K562 (cell line): Measurements from ENCODE around the gene USP24. TPM values are rescaled to one million over a fixed set of nuclear protein-coding genes. Genes with fewer than 3 reads are reported as not detected.

Experiments used
- ATAC-seq: fragments of 200-7000 bp; cut with Tn5 transposase; 3 replicates; pipeline ENCODE4 v1.9.1; 2020; ENCODE audit warnings: moderate library complexity
- BruUV-seq: library from RNA; stranded (reverse); fragments of 400-500 nt; replicated peaks from 2 replicates; lab custom pipeline; 2021; lab: Mats Ljungman, UMichigan
- CTCF ChIA-PET: fragments of 300-600 bp; formaldehyde crosslinking; extraction: SDS; loops from one replicate; lab custom pipeline; 2021; ENCODE audit warnings: low intra/inter-chr PET ratio; lab: Yijun Ruan, JAX
- POLR2A ChIA-PET: fragments of 300-600, 350-650 bp; sonication (Branson Sonifier 250); formaldehyde crosslinking; extraction: SDS; loops from one replicate; lab custom pipeline; 2021; ENCODE audit warnings: antibody characterized with exemption, inconsistent platforms; lab: Yijun Ruan, JAX
- DNase-seq, 4 experiments: peaks; one replicate each; pipeline versions ENCODE4 v3.0.0 to v3.0.0-alpha.2; 2011 to 2018; ENCODE audit warnings: low spot score in 3 of 4, mixed read lengths in 3 of 4; ENCODE audit errors: extremely low read depth in 1 of 4
- FAIRE-seq: peaks from 2 replicates; lab custom pipeline; 2011; peaks lifted over from hg19 to GRCh38; lab: Jason Lieb, UNC
- H2AFZ ChIP-seq: 2 replicates; pipeline ENCODE4 v1.6.0; 2011; ENCODE audit warnings: low read depth, low read length, control low read depth, inconsistent platforms
- H3K27ac ChIP-seq: fragments of 200-600 bp; 3 replicates; pipeline ENCODE4 v1.8.0; 2011; ENCODE audit warnings: low read depth, mild to moderate bottlenecking, control low read depth, inconsistent platforms, low read length, moderate library complexity, mixed read lengths; ENCODE audit errors: extremely low read depth
- H3K27me3 ChIP-seq, 2 experiments: fragments of 300-600 bp in 1 of 2; 2 replicates in 1 of 2; 3 replicates in 1 of 2; pipeline versions ENCODE4 v1.6.0 to v1.8.0; 2011; ENCODE audit warnings: inconsistent platforms in 2 of 2, low read length in 2 of 2, mild to moderate bottlenecking in 1 of 2, mixed read lengths in 1 of 2, moderate library complexity in 1 of 2; ENCODE audit not compliant: control insufficient read depth in 2 of 2, insufficient read depth in 2 of 2
- H3K36me3 ChIP-seq: fragments of 300-600 bp; 3 replicates; pipeline ENCODE4 v1.8.0; 2011; ENCODE audit warnings: mild to moderate bottlenecking, low read length, inconsistent platforms; ENCODE audit not compliant: control insufficient read depth, insufficient read depth
- H3K4me1 ChIP-seq, 2 experiments: fragments of 200-600 bp in 1 of 2; replicated peaks in 1 of 2; 2 replicates in 1 of 2; 3 replicates in 1 of 2; pipeline versions ENCODE4 v1.5.1 to v1.8.0; 2011; ENCODE audit warnings: inconsistent platforms in 2 of 2, low read length in 2 of 2, mild to moderate bottlenecking in 1 of 2, mixed read lengths in 1 of 2, moderate library complexity in 1 of 2; ENCODE audit not compliant: control insufficient read depth in 2 of 2, insufficient read depth in 2 of 2
- H3K4me2 ChIP-seq: 2 replicates; pipeline ENCODE4 v1.6.1; 2011; ENCODE audit warnings: low read length, control low read depth, inconsistent platforms, mixed read lengths; ENCODE audit not compliant: insufficient read depth
- H3K4me3 ChIP-seq: fragments of 200-600 bp; sonication (generic), shearing (Covaris generic); 2 replicates; pipeline ENCODE4 v1.5.1; 2016; ENCODE audit warnings: control low read depth, inconsistent platforms
- H3K79me2 ChIP-seq: fragments of 200-600 bp; 3 replicates; pipeline ENCODE4 v1.8.0; 2011; ENCODE audit warnings: low read length, inconsistent platforms; ENCODE audit not compliant: control insufficient read depth, insufficient read depth
- H3K9ac ChIP-seq, 2 experiments: 2 replicates each; pipeline versions ENCODE4 v1.6.0 to v1.6.1; 2011; ENCODE audit warnings: low read depth in 2 of 2, low read length in 2 of 2, control low read depth in 1 of 2, inconsistent platforms in 1 of 2, mild to moderate bottlenecking in 1 of 2, mixed read lengths in 1 of 2; ENCODE audit not compliant: insufficient read depth in 1 of 2
- H3K9me1 ChIP-seq: one replicate; pipeline ENCODE4 v1.6.0; 2011; ENCODE audit warnings: inconsistent platforms, mild to moderate bottlenecking, low read length, moderate library complexity; ENCODE audit not compliant: control insufficient read depth, insufficient read depth
- H3K9me3 ChIP-seq: replicated peaks from 2 replicates; pipeline ENCODE4 v1.5.1; 2011; ENCODE audit warnings: low read depth, low read length, inconsistent platforms; ENCODE audit not compliant: control insufficient read depth, insufficient read depth
- H4K20me1 ChIP-seq: replicated peaks from 2 replicates; pipeline ENCODE4 v1.6.1; 2011; ENCODE audit warnings: low read length, inconsistent platforms, mixed read lengths; ENCODE audit not compliant: control insufficient read depth, insufficient read depth
- ARID4B ChIP-seq: sonication (generic); formaldehyde crosslinking; IDR thresholded peaks from 2 replicates; pipeline ENCODE4 v1.8.0; 2022; ENCODE audit warnings: mild to moderate bottlenecking, missing genetic modification reagents
- ATF6 ChIP-seq: sonication (generic); formaldehyde crosslinking; IDR thresholded peaks from 2 replicates; pipeline ENCODE4 v1.4.0; 2020; ENCODE audit warnings: mild to moderate bottlenecking, missing genetic modification reagents
- GABPB1 ChIP-seq: sonication (generic); formaldehyde crosslinking; IDR thresholded peaks from 2 replicates; pipeline ENCODE4 v1.8.0; 2022; ENCODE audit warnings: mild to moderate bottlenecking, missing genetic modification reagents
- HMBOX1 ChIP-seq: sonication (generic); IDR thresholded peaks from 2 replicates; pipeline ENCODE4 v1.6.1; 2016
- OTX1 ChIP-seq: fragments of 450-650 bp; formaldehyde crosslinking; IDR thresholded peaks from 2 replicates; pipeline ENCODE4 v1.4.0; 2022; ENCODE audit warnings: mild to moderate bottlenecking
- SAFB2 ChIP-seq: fragments of 200-400 bp; formaldehyde crosslinking; IDR thresholded peaks from 2 replicates; pipeline ENCODE4 v1.6.1; 2018; ENCODE audit warnings: borderline replicate concordance, low read length, low read depth, moderate library complexity; ENCODE audit not compliant: severe bottlenecking
- SOX6 ChIP-seq: fragments of 450-650 bp; IDR thresholded peaks from 2 replicates; pipeline ENCODE4 v1.6.1; 2014; ENCODE audit warnings: mild to moderate bottlenecking
- STAT6 ChIP-seq: sonication (generic); formaldehyde crosslinking; IDR thresholded peaks from 2 replicates; pipeline ENCODE4 v1.8.1; 2023; ENCODE audit warnings: mild to moderate bottlenecking, missing genetic modification reagents
- WGBS: fragments of 100-300 bp; shearing (Covaris generic); methylation state at CpG from one replicate; pipeline ENCODE4 v1.1.6; 2016; ENCODE audit warnings: low coverage, mixed read lengths; ENCODE audit not compliant: insufficient coverage; ENCODE audit errors: missing lambda C conversion rate; 5-methylcytosine and 5-hydroxymethylcytosine counted together
- in situ Hi-C: fragments of 300-500 bp; cut with MboI; formaldehyde crosslinking; loops from 4 replicates; pipeline ENCODE4 v1.15.0; 2018; ENCODE audit warnings: inconsistent platforms, mixed read lengths
- intact Hi-C: fragments of 100-400 bp; cut with micrococcal nuclease; formaldehyde crosslinking; loops from 2 replicates; pipeline ENCODE4 v1.14.2; 2022
- polyA plus RNA-seq, 8 experiments: library from polyadenylated mRNA; depleted of rRNA in 4 of 8; stranded (reverse) in 5 of 8; unstranded in 3 of 8; fragments of >200 nt; fragmentation: Nextera tagmentation in 2 of 8; fragmentation: Illumina TruSeq in 1 of 8; extraction: Ambion mirVana in 2 of 8; extraction: Trizol in 1 of 8; gene quantifications; 2 replicates each; pipeline versions ENCODE4 v1.2.1 to v1.2.3, GENCODE V29; 2011 to 2014; ENCODE audit warnings: inconsistent platforms in 1 of 8, missing spikeins in 1 of 8
- total RNA-seq, 7 experiments: library from RNA; depleted of rRNA in 6 of 7; stranded (reverse); fragments of >200 nt in 6 of 7; fragmentation: Illumina TruSeq in 2 of 7; extraction: Trizol in 2 of 7; gene quantifications; 2 replicates each; pipeline versions ENCODE4 v1.2.1 to v1.2.3, GENCODE V29; 2011 to 2021; ENCODE audit warnings: low replicate concordance in 1 of 7

Gene USP24
- total and polyA plus RNA-seq, 9 of the 15 experiments (the other 6 are each of a cell fraction or from before 2014, with no cell fraction given), result 7.7 to 62.6 (median 36.8) TPM

- no peak overlapping the region for H3K4me2 ChIP-seq
- H3K27ac ChIP-seq, result no peak overlapping the region
- H3K36me3 ChIP-seq, result no peaks in the 10 kb centered on the region
- BruUV-seq, result no TSS peak
- H3K9me1 ChIP-seq, result no peaks in the 10 kb centered on the region
- ChIA-PET POLR2A (no interaction called here), CTCF (no interaction called here)
- 74% methylated on average over 3 of the region's 3 CpGs for WGBS
- DNase-seq, result no peak
- H3K9ac ChIP-seq, result no peak overlapping the region
- no peaks in the 10 kb centered on the region for H3K79me2 ChIP-seq
- H3K4me1 ChIP-seq, result no peaks in the 10 kb centered on the region; a peak in 1 of 5 replicates
- H2AFZ ChIP-seq, result no peak overlapping the region
- no peak for FAIRE-seq
- H3K9me3 ChIP-seq, result no peaks in the 10 kb centered on the region
- ATAC-seq, result no peak
- TF ChIP-seq OTX1 (CRISPR knock-in tag) (no peak), SOX6 (no peak), STAT6 (CRISPR knock-in tag) (no peak), SAFB2 (no peak), HMBOX1 (no peak), ARID4B (CRISPR knock-in tag) (no peak), GABPB1 (CRISPR knock-in tag) (no peak), ATF6 (CRISPR knock-in tag) (no peak)
- intact Hi-C loops (no loop called here), in situ Hi-C loops (no loop called here)
- no peaks in the 10 kb centered on the region for H3K27me3 ChIP-seq
- H4K20me1 ChIP-seq, result no peaks in the 10 kb centered on the region
- H3K4me3 ChIP-seq, result no peak overlapping the region
Measured at GRCh38 chr1:55234016-55234415, 18.9 kb upstream of the USP24 start.
